ENCODE data around the gene NPTX1. TPM values are rescaled to one million over a fixed set of nuclear protein-coding genes. Genes with fewer than 3 reads are reported as not detected.

NPTX1 gene
- total and polyA plus RNA-seq, 2 experiments from 2014 or later, result 3.4 to 20.5 TPM

DNA sequence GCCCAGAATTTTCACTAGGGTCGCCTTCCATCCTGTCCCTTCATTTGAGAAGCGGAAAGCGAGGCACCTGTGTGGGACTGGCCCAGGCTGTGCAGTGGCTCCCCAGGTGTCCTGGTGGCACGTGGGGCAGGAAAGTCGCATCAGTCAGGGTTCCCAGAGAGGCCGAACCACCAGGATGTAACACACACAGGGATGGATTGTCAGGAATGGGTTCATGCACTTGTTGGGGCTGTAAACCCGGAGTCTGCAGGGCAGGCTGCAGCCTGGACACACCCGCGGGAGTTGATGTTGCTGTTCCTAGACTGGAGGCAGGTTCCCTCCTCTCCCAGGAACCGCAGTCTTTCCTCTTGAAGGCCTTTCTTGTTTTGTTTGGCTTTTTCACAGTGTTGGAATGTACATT lies 37.5 kb upstream of the NPTX1 start:
- Histone ChIP-seq H3K27me3 (ENCODE audit: insufficient read depth) (no peaks in the 10 kb centered on the region), H3K9me2 (ENCODE audit: insufficient read depth) (no peaks in the 10 kb centered on the region), H2AFZ (no peak overlapping the region), H3K79me2 (replicated peaks; ENCODE audit: insufficient read depth) (no peaks in the 10 kb centered on the region), H3K4me3 (no peak overlapping the region), H3K4me1 (ENCODE audit: insufficient read depth) (no peaks in the 10 kb centered on the region), H3K27ac (ENCODE audit: low read depth) (no peak overlapping the region), H3K36me3 (ENCODE audit: insufficient read depth) (no peaks in the 10 kb centered on the region), H3K4me2 (no peak overlapping the region), H4K20me1 (replicated peaks; ENCODE audit: insufficient read depth) (no peaks in the 10 kb centered on the region), H3F3A (replicated peaks; ENCODE audit: low read depth) (no peaks in the 10 kb centered on the region)
- no peak overlapping the region for H3K27ac Mint-ChIP-seq
- no peaks in the 10 kb centered on the region for H3K9me3 Mint-ChIP-seq
- no peaks in the 10 kb centered on the region for H3K36me3 Mint-ChIP-seq (ENCODE audit: low read depth)
- DNase-seq (ENCODE audit: low spot score) (no peak), ATAC-seq (no peak)
- TF ChIP-seq CREB1 (CRISPR knock-in tag; IDR thresholded peaks at IDR 0.05; ENCODE audit: low read depth) (no peak), ETS1 (IDR thresholded peaks at IDR 0.05) (no peak), STAT1 (IDR thresholded peaks at IDR 0.05; ENCODE audit: unreplicated experiment) (no peak), REST (IDR thresholded peaks at IDR 0.05; ENCODE audit: unreplicated experiment) (no peak), ZNF331 (CRISPR knock-in tag; IDR thresholded peaks at IDR 0.05; ENCODE audit: low read depth) (no peak), CTCF (conservative IDR thresholded peaks at IDR 0.05; ENCODE audit: low read depth in 2 of 2) (no peak), ZNF114 (CRISPR knock-in tag; IDR thresholded peaks at IDR 0.05) (no peak), ZNF462 (CRISPR knock-in tag; IDR thresholded peaks at IDR 0.05) (no peak), EZH2phosphoT487 (IDR thresholded peaks at IDR 0.05; ENCODE audit: unreplicated experiment) (no peak), JUNB (IDR thresholded peaks at IDR 0.05; ENCODE audit: unreplicated experiment) (no peak), NANOG (IDR thresholded peaks at IDR 0.05; ENCODE audit: borderline replicate concordance) (no peak), POLR2AphosphoS5 (IDR thresholded peaks at IDR 0.05; ENCODE audit: low read depth) (no peak), EZH2 (IDR thresholded peaks at IDR 0.05; ENCODE audit: low read depth, unreplicated experiment) (no peak)
- H3K4me3 Mint-ChIP-seq, result no peak overlapping the region
- no peaks in the 10 kb centered on the region for H3K4me1 Mint-ChIP-seq
- peaks cover 2% of the 10 kb centered on the region for H3K27me3 Mint-ChIP-seq (ENCODE audit: insufficient read depth, low read depth, poor library complexity)
